IMR-90 (cell line): ENCODE data around the gene ABL2. TPM values are rescaled to one million over a fixed set of nuclear protein-coding genes. Genes with fewer than 3 reads are reported as not detected.

ENCODE experiments used
- ATAC-seq: fragments of 200-7000 bp; cut with Tn5 transposase; 2 replicates; pipeline ENCODE4 v1.9.1; 2020; ENCODE audit warnings: low read depth, mild to moderate bottlenecking, moderate library complexity
- BruUV-seq: library from RNA; stranded (reverse); fragments of 400-500 nt; replicated peaks from 2 replicates; lab custom pipeline; 2021; lab: Mats Ljungman, UMichigan
- CTCF ChIA-PET: fragments of 300-600 bp; formaldehyde crosslinking; extraction: SDS; loops from one replicate; lab custom pipeline; 2021; ENCODE audit warnings: antibody characterized with exemption; lab: Yijun Ruan, JAX
- POLR2A ChIA-PET: fragments of 300-600 bp; sonication (Branson Sonifier 250); formaldehyde crosslinking; loops from one replicate; lab custom pipeline; 2022; ENCODE audit warnings: antibody characterized with exemption; ENCODE audit not compliant: unreplicated experiment; lab: Charles Lee
- DNase-seq: peaks from one replicate; pipeline ENCODE4 v3.0.0; 2013
- H2AFZ ChIP-seq: replicated peaks from 2 replicates; pipeline ENCODE3; 2013; ENCODE audit warnings: low read length, mild to moderate bottlenecking; ENCODE audit not compliant: poor library complexity
- H2AK5ac ChIP-seq: 2 replicates; pipeline ENCODE4 v1.6.1; 2013; ENCODE audit warnings: low read depth, low read length, inconsistent platforms
- H2AK9ac ChIP-seq: replicated peaks from 2 replicates; pipeline ENCODE3; 2013; ENCODE audit warnings: mild to moderate bottlenecking, low read depth, low read length, moderate library complexity; ENCODE audit not compliant: poor library complexity
- H2BK120ac ChIP-seq: 2 replicates; pipeline ENCODE4 v1.6.1; 2013; ENCODE audit warnings: low read depth, low read length, inconsistent platforms
- H2BK15ac ChIP-seq: 3 replicates; pipeline ENCODE4 v1.6.1; 2013; ENCODE audit warnings: low read depth, low read length, inconsistent platforms
- H2BK20ac ChIP-seq: 2 replicates; pipeline ENCODE4 v1.6.1; 2013; ENCODE audit warnings: low read depth, mild to moderate bottlenecking, inconsistent platforms, low read length, moderate library complexity
- H2BK5ac ChIP-seq: 2 replicates; pipeline ENCODE4 v1.6.1; 2013; ENCODE audit warnings: mild to moderate bottlenecking, low read depth, low read length, inconsistent platforms; ENCODE audit not compliant: poor library complexity, severe bottlenecking
- H3K14ac ChIP-seq: replicated peaks from 2 replicates; pipeline ENCODE4 v1.6.1; 2013; ENCODE audit warnings: low read depth, low read length, inconsistent platforms
- H3K18ac ChIP-seq: 2 replicates; pipeline ENCODE4 v1.6.1; 2013; ENCODE audit warnings: low read depth, low read length, control low read depth
- H3K23ac ChIP-seq: 2 replicates; pipeline ENCODE4 v1.6.1; 2013; ENCODE audit warnings: low read depth, low read length, inconsistent platforms
- H3K27ac ChIP-seq: 2 replicates; pipeline ENCODE4 v1.5.1; 2013; ENCODE audit warnings: mild to moderate bottlenecking, control low read depth, low read length; ENCODE audit not compliant: insufficient read depth
- H3K27me3 ChIP-seq: 2 replicates; pipeline ENCODE4 v1.6.1; 2013; ENCODE audit warnings: low read length; ENCODE audit not compliant: control insufficient read depth, insufficient read depth
- H3K36me3 ChIP-seq: 2 replicates; pipeline ENCODE4 v1.6.1; 2013; ENCODE audit warnings: low read length, mixed read lengths; ENCODE audit not compliant: control insufficient read depth, insufficient read depth
- H3K4ac ChIP-seq: 2 replicates; pipeline ENCODE4 v1.6.1; 2013; ENCODE audit warnings: low read depth, low read length, inconsistent platforms
- H3K4me1 ChIP-seq: 2 replicates; pipeline ENCODE4 v1.6.1; 2013; ENCODE audit warnings: low read length, mixed read lengths; ENCODE audit not compliant: control insufficient read depth, insufficient read depth
- H3K4me2 ChIP-seq: 2 replicates; pipeline ENCODE4 v1.6.1; 2013; ENCODE audit warnings: low read depth, mild to moderate bottlenecking, control low read depth, low read length, moderate library complexity
- H3K4me3 ChIP-seq: 2 replicates; pipeline ENCODE4 v1.5.1; 2013; ENCODE audit warnings: low read depth, mild to moderate bottlenecking, control low read depth, low read length, moderate library complexity; ENCODE audit not compliant: insufficient read depth
- H3K56ac ChIP-seq: 2 replicates; pipeline ENCODE4 v1.6.1; 2013; ENCODE audit warnings: low read length, inconsistent platforms; ENCODE audit not compliant: insufficient read depth; ENCODE audit errors: extremely low read depth
- H3K79me1 ChIP-seq, 2 experiments: 2 replicates each; pipeline ENCODE4 v1.6.1; 2013; ENCODE audit warnings: low read length in 2 of 2, inconsistent platforms in 1 of 2, low read depth in 1 of 2
- H3K9ac ChIP-seq: 2 replicates; pipeline ENCODE4 v1.6.1; 2013; ENCODE audit warnings: low read depth, low read length, control low read depth
- H3K9me1 ChIP-seq: 2 replicates; pipeline ENCODE4 v1.6.1; 2013; ENCODE audit warnings: low read length, inconsistent platforms; ENCODE audit not compliant: insufficient read depth
- H3K9me3 ChIP-seq: 2 replicates; pipeline ENCODE4 v1.6.1; 2013; ENCODE audit warnings: low read length; ENCODE audit not compliant: control insufficient read depth, insufficient read depth
- H4K20me1 ChIP-seq: 2 replicates; pipeline ENCODE4 v1.6.1; 2013; ENCODE audit warnings: low read length, inconsistent platforms; ENCODE audit not compliant: insufficient read depth
- H4K5ac ChIP-seq: 2 replicates; pipeline ENCODE4 v1.6.1; 2013; ENCODE audit warnings: mild to moderate bottlenecking, low read depth, low read length, control low read depth
- H4K8ac ChIP-seq, 2 experiments: 2 replicates each; pipeline ENCODE4 v1.6.1; 2013; ENCODE audit warnings: low read depth in 2 of 2, low read length in 2 of 2, control low read depth in 1 of 2, inconsistent platforms in 1 of 2
- H4K91ac ChIP-seq: 2 replicates; pipeline ENCODE4 v1.6.1; 2013; ENCODE audit warnings: low read depth, low read length, inconsistent platforms; ENCODE audit not compliant: insufficient read depth
- BHLHE40 ChIP-seq: fragments of 150-350 bp; IDR thresholded peaks from 2 replicates; pipeline ENCODE4 v1.6.1; 2016; ENCODE audit warnings: mild to moderate bottlenecking, low read depth, low read length
- CEBPB ChIP-seq: IDR thresholded peaks from 2 replicates; pipeline ENCODE4 v1.6.1; 2012; ENCODE audit warnings: low read depth, low read length, improper control_type of control experiment
- FOS ChIP-seq: fragments of 150-350 bp; IDR thresholded peaks from 2 replicates; pipeline ENCODE4 v1.6.1; 2016; ENCODE audit warnings: low read depth, low read length
- MAFK ChIP-seq: IDR thresholded peaks from 2 replicates; pipeline ENCODE4 v1.6.1; 2012; ENCODE audit warnings: low read depth, low read length, improper control_type of control experiment
- MAZ ChIP-seq: IDR thresholded peaks from 2 replicates; pipeline ENCODE4 v1.6.1; 2012; ENCODE audit warnings: low read depth, mild to moderate bottlenecking, low read length, improper control_type of control experiment, moderate library complexity, borderline replicate concordance
- RAD21 ChIP-seq: IDR thresholded peaks from 2 replicates; pipeline ENCODE4 v1.6.1; 2012; ENCODE audit warnings: low read length, improper control_type of control experiment
- RCOR1 ChIP-seq: IDR thresholded peaks from 2 replicates; pipeline ENCODE4 v1.6.1; 2012; ENCODE audit warnings: mild to moderate bottlenecking, low read length, improper control_type of control experiment; ENCODE audit not compliant: insufficient replicate concordance
- RFX5 ChIP-seq: IDR thresholded peaks from 2 replicates; pipeline ENCODE4 v1.8.0; 2012; ENCODE audit warnings: low read depth, mild to moderate bottlenecking, low read length, moderate library complexity
- SMC3 ChIP-seq: fragments of 150-350 bp; IDR thresholded peaks from 2 replicates; pipeline ENCODE4 v1.6.1; 2016; ENCODE audit warnings: low read depth, mild to moderate bottlenecking, antibody characterized with exemption, low read length, moderate library complexity
- dilution Hi-C: fragments of 300-500 bp; cut with HindIII; formaldehyde crosslinking; loops from one replicate; pipeline ENCODE4 v1.14.3; 2018; ENCODE audit warnings: low sequenced_read_pairs; ENCODE audit not compliant: unreplicated experiment
- in situ Hi-C: fragments of 300-500 bp; cut with MboI; formaldehyde crosslinking; loops from 3 replicates; pipeline ENCODE4 v1.14.3; 2019; ENCODE audit warnings: low sequenced_read_pairs, inconsistent platforms, mixed read lengths
- intact Hi-C: fragments of 100-400 bp; cut with micrococcal nuclease; formaldehyde crosslinking; loops from 2 replicates; pipeline ENCODE4 v1.10.0; 2022
- polyA plus RNA-seq, 3 experiments: library from polyadenylated mRNA; depleted of rRNA; stranded (reverse); fragments of >200 nt; gene quantifications; 2 replicates each; pipeline ENCODE4 v1.2.3, GENCODE V29; 2012; ENCODE audit warnings: low replicate concordance in 1 of 3
- total RNA-seq: library from RNA; depleted of rRNA; stranded (reverse); fragments of >200 nt; gene quantifications from 2 replicates; pipeline ENCODE4 v1.2.3, GENCODE V29; 2012
- TF ChIP-seq, protein P1 (sequence below): fragments of 150-350 bp; IDR thresholded peaks from 2 replicates; pipeline ENCODE4 v1.6.1; 2016; ENCODE audit warnings: low read depth, mild to moderate bottlenecking, low read length, moderate library complexity, borderline replicate concordance
- TF ChIP-seq, protein P2 (sequence below): fragments of 150-350 bp; IDR thresholded peaks from 2 replicates; pipeline ENCODE4 v1.6.1; 2017; ENCODE audit warnings: mild to moderate bottlenecking, antibody characterized with exemption, low read length, low read depth
- TF ChIP-seq, protein P3 (sequence below): conservative IDR thresholded peaks from 2 replicates; pipeline ENCODE4 v1.5.1; 2012; ENCODE audit warnings: mild to moderate bottlenecking, low read depth, low read length, improper control_type of control experiment

ABL2 gene
- total and polyA plus RNA-seq, 2 of the 4 experiments (the other 2 are of a cell fraction) = 9.7 to 110 TPM

DNA sequence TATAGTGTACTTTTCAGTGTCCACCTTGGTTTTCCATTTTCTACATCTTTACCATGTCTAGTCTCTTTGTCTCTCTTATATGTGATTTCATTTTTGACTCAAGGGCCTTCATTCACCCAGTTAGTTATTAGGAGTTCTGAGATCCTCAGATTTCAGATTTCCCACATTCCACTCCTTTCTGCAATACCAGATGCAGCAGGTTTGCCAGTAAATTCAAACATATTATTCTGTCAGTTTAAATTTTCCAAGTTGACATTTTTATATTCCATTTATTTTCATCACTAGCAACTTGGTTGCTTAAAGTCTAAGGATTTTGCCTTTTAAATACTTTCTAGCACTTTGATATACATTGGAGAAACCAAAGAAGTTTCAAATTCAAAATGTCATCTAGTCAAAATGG, 42.4 kb downstream of the ABL2 start:
- Histone ChIP-seq H3K36me3 (no peaks in the 10 kb centered on the region), H4K20me1 (no peaks in the 10 kb centered on the region), H3K4ac (no peak overlapping the region), H3K4me3 (no peak overlapping the region), H3K23ac (no peak overlapping the region), H3K4me2 (no peak overlapping the region), H3K9ac (no peak overlapping the region), H3K18ac (no peak overlapping the region), H2BK120ac (no peak overlapping the region), H2AFZ (no peak overlapping the region), H4K5ac (no peak overlapping the region), H2AK5ac (no peak overlapping the region), H3K56ac (no peak overlapping the region), H3K9me1 (0 out of 2 replicates have a peak, but pooled peaks cover 4% of the 10 kb centered on the region), H2BK5ac (no peak overlapping the region), H4K8ac (no peak overlapping the region), H3K4me1 (peaks cover 2% of the 10 kb centered on the region; the same call in 1 of the 2 replicates), H2BK20ac (no peak overlapping the region), H3K14ac (no peak overlapping the region), H3K9me3 (no peaks in the 10 kb centered on the region), H2AK9ac (no peak overlapping the region), H2BK15ac (no peak overlapping the region), H3K27me3 (no peaks in the 10 kb centered on the region), H3K79me1 (peaks cover 31 to 37% of the 10 kb centered on the region in 2 experiments), H4K91ac (no peak overlapping the region), H3K27ac (no peak overlapping the region)
- TF ChIP-seq, protein P1, sequence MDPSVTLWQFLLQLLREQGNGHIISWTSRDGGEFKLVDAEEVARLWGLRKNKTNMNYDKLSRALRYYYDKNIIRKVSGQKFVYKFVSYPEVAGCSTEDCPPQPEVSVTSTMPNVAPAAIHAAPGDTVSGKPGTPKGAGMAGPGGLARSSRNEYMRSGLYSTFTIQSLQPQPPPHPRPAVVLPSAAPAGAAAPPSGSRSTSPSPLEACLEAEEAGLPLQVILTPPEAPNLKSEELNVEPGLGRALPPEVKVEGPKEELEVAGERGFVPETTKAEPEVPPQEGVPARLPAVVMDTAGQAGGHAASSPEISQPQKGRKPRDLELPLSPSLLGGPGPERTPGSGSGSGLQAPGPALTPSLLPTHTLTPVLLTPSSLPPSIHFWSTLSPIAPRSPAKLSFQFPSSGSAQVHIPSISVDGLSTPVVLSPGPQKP = no peak
- TF ChIP-seq RFX5 (no peak), FOS (no peak), SMC3 (no peak), RCOR1 (no peak), CEBPB (no peak), MAZ (no peak), BHLHE40 (no peak), RAD21 (no peak), MAFK (no peak)
- TF ChIP-seq, protein P2, sequence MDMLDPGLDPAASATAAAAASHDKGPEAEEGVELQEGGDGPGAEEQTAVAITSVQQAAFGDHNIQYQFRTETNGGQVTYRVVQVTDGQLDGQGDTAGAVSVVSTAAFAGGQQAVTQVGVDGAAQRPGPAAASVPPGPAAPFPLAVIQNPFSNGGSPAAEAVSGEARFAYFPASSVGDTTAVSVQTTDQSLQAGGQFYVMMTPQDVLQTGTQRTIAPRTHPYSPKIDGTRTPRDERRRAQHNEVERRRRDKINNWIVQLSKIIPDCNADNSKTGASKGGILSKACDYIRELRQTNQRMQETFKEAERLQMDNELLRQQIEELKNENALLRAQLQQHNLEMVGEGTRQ = no peak
- TF ChIP-seq, protein P3, sequence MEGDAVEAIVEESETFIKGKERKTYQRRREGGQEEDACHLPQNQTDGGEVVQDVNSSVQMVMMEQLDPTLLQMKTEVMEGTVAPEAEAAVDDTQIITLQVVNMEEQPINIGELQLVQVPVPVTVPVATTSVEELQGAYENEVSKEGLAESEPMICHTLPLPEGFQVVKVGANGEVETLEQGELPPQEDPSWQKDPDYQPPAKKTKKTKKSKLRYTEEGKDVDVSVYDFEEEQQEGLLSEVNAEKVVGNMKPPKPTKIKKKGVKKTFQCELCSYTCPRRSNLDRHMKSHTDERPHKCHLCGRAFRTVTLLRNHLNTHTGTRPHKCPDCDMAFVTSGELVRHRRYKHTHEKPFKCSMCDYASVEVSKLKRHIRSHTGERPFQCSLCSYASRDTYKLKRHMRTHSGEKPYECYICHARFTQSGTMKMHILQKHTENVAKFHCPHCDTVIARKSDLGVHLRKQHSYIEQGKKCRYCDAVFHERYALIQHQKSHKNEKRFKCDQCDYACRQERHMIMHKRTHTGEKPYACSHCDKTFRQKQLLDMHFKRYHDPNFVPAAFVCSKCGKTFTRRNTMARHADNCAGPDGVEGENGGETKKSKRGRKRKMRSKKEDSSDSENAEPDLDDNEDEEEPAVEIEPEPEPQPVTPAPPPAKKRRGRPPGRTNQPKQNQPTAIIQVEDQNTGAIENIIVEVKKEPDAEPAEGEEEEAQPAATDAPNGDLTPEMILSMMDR = no peak
- no peak for ATAC-seq
- dilution Hi-C loops = no loop called here
- intact Hi-C loops = no loop called here
- DNase-seq = no peak
- CTCF ChIA-PET = no interaction called here
- in situ Hi-C loops = no loop called here
- POLR2A ChIA-PET = no interaction called here
- BruUV-seq = no TSS peak
